ENCODE results near the gene NCOA7. TPM values are rescaled to one million over a fixed set of nuclear protein-coding genes. Genes with fewer than 3 reads are reported as not detected.
A peak's percentile ranks its signal among the peaks of the same experiment; 100 is the strongest.

The NCOA7 gene
- total and polyA plus RNA-seq, 9 of the 15 experiments (the other 6 are each of a cell fraction or from before 2014, with no cell fraction given) = 5.8 to 14.6 (median 9.3) TPM

DNA sequence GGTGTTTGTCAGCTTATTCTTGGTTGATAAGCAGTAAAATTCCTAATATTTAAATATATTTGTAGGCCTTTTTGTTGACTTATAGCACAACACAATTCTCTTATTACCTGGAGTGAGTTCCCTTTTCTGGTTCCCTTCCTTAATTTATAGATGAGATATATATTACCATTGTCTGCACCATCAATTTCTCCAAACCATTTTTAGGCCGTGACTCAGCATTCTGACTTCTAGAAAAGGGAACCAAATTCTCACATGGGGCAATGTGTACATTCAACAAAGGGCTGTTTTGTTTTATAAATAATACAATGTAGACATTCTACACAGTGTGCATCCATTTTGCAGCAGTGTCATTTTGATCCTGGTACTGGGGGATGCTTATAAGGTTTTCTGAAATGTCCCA lies 52.8 kb downstream of the NCOA7 start (continued):
- TF ChIP-seq, protein P1, sequence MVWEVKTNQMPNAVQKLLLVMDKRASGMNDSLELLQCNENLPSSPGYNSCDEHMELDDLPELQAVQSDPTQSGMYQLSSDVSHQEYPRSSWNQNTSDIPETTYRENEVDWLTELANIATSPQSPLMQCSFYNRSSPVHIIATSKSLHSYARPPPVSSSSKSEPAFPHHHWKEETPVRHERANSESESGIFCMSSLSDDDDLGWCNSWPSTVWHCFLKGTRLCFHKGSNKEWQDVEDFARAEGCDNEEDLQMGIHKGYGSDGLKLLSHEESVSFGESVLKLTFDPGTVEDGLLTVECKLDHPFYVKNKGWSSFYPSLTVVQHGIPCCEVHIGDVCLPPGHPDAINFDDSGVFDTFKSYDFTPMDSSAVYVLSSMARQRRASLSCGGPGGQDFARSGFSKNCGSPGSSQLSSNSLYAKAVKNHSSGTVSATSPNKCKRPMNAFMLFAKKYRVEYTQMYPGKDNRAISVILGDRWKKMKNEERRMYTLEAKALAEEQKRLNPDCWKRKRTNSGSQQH (CRISPR knock-in tag; IDR thresholded peaks at IDR 0.05) = no peak
- peak; percentile 89 for TF ChIP-seq NFE2L1 (tag; IDR thresholded peaks at IDR 0.05; ENCODE audit: borderline replicate concordance, low read depth)
- TF ChIP-seq ZNF778 (CRISPR knock-in tag; IDR thresholded peaks at IDR 0.05) = no peak
- no peak for TF ChIP-seq KAT7 (CRISPR knock-in tag; IDR thresholded peaks at IDR 0.05; ENCODE audit: borderline replicate concordance)
- TF ChIP-seq SUPT5H (IDR thresholded peaks at IDR 0.05) = no peak
- no peak for TF ChIP-seq ETV1 (tag; conservative IDR thresholded peaks at IDR 0.05; ENCODE audit: low read depth)
- TF ChIP-seq SRSF7 (optimal IDR thresholded peaks at IDR 0.05; ENCODE audit: low read depth, low read length) = no peak
- no peak for TF ChIP-seq ELF2 (CRISPR knock-in tag; IDR thresholded peaks at IDR 0.05)
- no peak for TF ChIP-seq SMARCA5 (IDR thresholded peaks at IDR 0.05)
- no peak for TF ChIP-seq GABPB1 (CRISPR knock-in tag; IDR thresholded peaks at IDR 0.05)
- TF ChIP-seq DPF2 (IDR thresholded peaks at IDR 0.05) = no peak
- no peak for TF ChIP-seq ZNF584 (CRISPR knock-in tag; IDR thresholded peaks at IDR 0.05; ENCODE audit: low read depth)
- TF ChIP-seq ZNF274 (IDR thresholded peaks at IDR 0.05; ENCODE audit: borderline replicate concordance, low read depth, low read length) = no peak
- TF ChIP-seq, protein P2, sequence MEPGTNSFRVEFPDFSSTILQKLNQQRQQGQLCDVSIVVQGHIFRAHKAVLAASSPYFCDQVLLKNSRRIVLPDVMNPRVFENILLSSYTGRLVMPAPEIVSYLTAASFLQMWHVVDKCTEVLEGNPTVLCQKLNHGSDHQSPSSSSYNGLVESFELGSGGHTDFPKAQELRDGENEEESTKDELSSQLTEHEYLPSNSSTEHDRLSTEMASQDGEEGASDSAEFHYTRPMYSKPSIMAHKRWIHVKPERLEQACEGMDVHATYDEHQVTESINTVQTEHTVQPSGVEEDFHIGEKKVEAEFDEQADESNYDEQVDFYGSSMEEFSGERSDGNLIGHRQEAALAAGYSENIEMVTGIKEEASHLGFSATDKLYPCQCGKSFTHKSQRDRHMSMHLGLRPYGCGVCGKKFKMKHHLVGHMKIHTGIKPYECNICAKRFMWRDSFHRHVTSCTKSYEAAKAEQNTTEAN (CRISPR knock-in tag; IDR thresholded peaks at IDR 0.05) = no peak
- TF ChIP-seq, protein P3, sequence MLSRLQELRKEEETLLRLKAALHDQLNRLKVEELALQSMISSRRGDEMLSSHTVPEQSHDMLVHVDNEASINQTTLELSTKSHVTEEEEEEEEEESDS (CRISPR knock-in tag; IDR thresholded peaks at IDR 0.05) = no peak
- no peak for TF ChIP-seq ZNF184 (CRISPR knock-in tag; IDR thresholded peaks at IDR 0.05)
- TF ChIP-seq SRF (CRISPR knock-in tag; IDR thresholded peaks at IDR 0.05) = no peak
- TF ChIP-seq SMARCA4 (IDR thresholded peaks at IDR 0.05) = 0 out of 2 replicates have a peak, but pooled peaks have one; percentile 19
- no peak for TF ChIP-seq CC2D1A (IDR thresholded peaks at IDR 0.05)
- no peak for TF ChIP-seq PHF8 (IDR thresholded peaks at IDR 0.05; ENCODE audit: borderline replicate concordance, low read length)
- TF ChIP-seq, protein P4, sequence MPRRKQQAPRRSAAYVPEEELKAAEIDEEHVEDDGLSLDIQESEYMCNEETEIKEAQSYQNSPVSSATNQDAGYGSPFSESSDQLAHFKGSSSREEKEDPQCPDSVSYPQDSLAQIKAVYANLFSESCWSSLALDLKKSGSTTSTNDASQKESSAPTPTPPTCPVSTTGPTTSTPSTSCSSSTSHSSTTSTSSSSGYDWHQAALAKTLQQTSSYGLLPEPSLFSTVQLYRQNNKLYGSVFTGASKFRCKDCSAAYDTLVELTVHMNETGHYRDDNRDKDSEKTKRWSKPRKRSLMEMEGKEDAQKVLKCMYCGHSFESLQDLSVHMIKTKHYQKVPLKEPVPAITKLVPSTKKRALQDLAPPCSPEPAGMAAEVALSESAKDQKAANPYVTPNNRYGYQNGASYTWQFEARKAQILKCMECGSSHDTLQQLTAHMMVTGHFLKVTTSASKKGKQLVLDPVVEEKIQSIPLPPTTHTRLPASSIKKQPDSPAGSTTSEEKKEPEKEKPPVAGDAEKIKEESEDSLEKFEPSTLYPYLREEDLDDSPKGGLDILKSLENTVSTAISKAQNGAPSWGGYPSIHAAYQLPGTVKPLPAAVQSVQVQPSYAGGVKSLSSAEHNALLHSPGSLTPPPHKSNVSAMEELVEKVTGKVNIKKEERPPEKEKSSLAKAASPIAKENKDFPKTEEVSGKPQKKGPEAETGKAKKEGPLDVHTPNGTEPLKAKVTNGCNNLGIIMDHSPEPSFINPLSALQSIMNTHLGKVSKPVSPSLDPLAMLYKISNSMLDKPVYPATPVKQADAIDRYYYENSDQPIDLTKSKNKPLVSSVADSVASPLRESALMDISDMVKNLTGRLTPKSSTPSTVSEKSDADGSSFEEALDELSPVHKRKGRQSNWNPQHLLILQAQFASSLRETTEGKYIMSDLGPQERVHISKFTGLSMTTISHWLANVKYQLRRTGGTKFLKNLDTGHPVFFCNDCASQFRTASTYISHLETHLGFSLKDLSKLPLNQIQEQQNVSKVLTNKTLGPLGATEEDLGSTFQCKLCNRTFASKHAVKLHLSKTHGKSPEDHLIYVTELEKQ (CRISPR knock-in tag; IDR thresholded peaks at IDR 0.05) = no peak
- no peak for TF ChIP-seq PRMT5 (CRISPR knock-in tag; IDR thresholded peaks at IDR 0.05)
- no peak for TF ChIP-seq GATAD2B (IDR thresholded peaks at IDR 0.05; ENCODE audit: borderline replicate concordance)
- no peak for TF ChIP-seq EHMT2 (IDR thresholded peaks at IDR 0.05)
- TF ChIP-seq, protein P5, sequence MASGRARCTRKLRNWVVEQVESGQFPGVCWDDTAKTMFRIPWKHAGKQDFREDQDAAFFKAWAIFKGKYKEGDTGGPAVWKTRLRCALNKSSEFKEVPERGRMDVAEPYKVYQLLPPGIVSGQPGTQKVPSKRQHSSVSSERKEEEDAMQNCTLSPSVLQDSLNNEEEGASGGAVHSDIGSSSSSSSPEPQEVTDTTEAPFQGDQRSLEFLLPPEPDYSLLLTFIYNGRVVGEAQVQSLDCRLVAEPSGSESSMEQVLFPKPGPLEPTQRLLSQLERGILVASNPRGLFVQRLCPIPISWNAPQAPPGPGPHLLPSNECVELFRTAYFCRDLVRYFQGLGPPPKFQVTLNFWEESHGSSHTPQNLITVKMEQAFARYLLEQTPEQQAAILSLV (tag; IDR thresholded peaks at IDR 0.05) = no peak
